HG03064 (cell line): ENCODE data around the gene KDM6B.

Experiments
- ATAC-seq: cut with Tn5 transposase; IDR thresholded peaks from one replicate; pipeline ENCODE4 v1.9.1; 2021; ENCODE audit warnings: low read depth; ENCODE audit not compliant: unreplicated experiment

KDM6B gene

GRCh38 chr17:7875804-7876370 is 41.9 kb downstream of the KDM6B start:
- no peak for ATAC-seq

GRCh38 chr17:7878234-7878633 is 44.2 kb downstream of the KDM6B start:
- no peak for ATAC-seq

- no peak for ATAC-seq
Measured at GRCh38 chr17:7880076-7880868, 46.3 kb downstream of the KDM6B start.

GRCh38 chr17:7881276-7882054 is 47.4 kb downstream of the KDM6B start:
- ATAC-seq = no peak

GRCh38 chr17:7882068-7882467 is 48.1 kb downstream of the KDM6B start:
- ATAC-seq = no peak

GRCh38 chr17:7882629-7883028 is 48.6 kb downstream of the KDM6B start:
- ATAC-seq = no peak
